SHP77 (cell line): ENCODE results near the gene CYP2F1.
"Not testable (repeated sequence)": the region's sequence is repeated elsewhere in the genome, so short reads cannot be mapped to it uniquely, and the experiment has no call there.

Experiments
- DNase-seq, 2 experiments: peaks; one replicate each; lab custom pipeline; 2025; lab: John Stamatoyannopoulos, UW

Gene CYP2F1

DNA sequence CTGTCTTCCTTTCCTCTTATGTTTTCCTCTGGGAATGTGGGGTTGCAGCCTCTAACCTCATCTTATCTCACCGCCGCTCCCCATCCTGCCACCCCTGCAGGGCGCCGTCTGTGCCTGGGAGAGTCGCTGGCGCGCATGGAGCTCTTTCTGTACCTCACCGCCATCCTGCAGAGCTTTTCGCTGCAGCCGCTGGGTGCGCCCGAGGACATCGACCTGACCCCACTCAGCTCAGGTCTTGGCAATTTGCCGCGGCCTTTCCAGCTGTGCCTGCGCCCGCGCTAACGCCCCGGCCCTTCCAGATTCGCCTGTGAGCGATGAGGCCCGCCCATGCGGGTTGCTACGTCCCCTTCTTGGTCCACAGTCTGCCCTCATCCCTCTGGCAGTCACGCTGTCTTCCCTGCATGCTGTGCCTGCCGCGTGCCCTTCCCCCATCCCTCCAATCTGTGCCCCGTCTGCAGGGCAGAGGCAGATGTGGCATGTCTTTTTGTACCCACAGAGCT is 13.6 kb downstream of the CYP2F1 start:
- DNase-seq: peak; percentile 69 to 81

DNA sequence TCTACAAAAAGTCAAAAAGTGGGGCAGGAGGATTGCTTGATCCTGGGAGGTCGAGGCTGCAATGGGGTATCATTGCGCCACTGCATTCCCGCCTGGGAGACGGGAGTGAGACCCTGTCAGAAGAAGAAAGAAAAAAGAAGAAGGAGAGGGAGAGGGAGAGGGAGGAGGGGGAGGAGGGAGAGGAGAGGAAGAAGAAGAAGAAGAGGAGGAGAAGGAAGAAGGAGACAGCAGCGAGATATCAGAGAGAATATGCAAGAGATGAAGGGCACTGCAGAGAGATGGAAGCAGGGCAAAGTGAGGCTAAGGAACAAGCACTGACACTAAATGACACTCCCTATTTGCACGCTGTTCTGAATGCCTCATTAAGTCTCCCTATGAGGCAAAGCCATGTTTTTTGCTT is 14.5 kb downstream of the CYP2F1 start:
- no peak for DNase-seq

DNA sequence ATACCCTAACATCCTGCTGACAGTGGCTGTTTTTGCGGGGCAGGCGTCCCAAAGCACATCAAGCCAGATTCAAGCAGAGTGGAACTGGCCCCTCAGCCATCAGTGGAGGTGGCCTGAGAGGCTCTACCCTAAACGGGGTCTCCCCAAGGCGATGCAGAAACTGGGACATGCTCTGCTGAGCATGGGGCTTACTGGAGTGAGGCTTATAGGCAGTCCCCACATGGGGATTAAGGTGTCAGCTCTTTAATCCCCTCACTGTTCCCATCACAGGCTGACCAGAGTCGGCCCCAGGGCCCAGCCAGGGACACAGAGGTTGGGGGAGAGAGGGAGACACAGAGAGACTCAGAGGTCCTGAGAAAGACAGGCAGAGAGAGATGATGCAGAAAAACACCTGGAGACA is 17.0 kb downstream of the CYP2F1 start:
- DNase-seq: no peak

DNA sequence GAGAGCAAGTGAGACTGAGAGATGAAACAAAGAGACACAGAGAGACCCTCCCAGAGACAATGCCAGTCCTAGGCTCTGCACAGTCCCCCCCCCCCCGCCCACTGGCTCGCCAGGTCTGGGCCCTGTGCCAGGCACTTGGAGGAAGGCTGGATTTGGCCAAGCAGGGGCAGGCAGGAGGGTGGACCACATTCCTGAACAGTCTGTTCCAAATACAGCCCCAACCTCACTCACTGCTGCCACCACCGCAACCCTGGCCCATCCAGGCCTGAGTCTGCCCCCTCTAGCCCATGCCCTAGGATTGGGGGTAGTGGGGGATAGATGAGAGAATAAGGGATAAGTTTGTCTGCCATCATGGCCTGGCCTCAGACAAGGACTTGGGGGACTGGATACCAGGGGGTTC is 19.0 kb downstream of the CYP2F1 start:
- no peak for DNase-seq

DNA sequence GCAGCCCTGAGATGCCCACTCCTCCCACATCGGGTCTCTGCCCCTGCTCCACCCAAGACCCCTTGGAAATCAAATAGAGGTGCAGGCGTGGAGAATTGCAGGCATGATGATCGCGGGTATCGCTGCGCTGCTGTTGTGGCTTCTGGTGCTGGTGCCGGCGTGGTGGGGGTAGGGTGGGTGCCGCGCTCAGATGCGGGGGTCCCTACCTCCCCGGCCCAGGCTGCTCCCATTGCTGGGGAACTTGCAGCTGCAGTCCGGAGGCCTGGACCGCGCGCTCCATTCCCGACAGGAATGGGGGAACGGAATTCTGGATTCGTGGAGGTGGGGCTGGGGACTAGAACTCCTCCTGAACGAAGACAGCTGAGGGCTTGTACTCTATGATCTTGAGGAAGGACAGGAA is 20.4 kb downstream of the CYP2F1 start:
- DNase-seq: no peak

DNA sequence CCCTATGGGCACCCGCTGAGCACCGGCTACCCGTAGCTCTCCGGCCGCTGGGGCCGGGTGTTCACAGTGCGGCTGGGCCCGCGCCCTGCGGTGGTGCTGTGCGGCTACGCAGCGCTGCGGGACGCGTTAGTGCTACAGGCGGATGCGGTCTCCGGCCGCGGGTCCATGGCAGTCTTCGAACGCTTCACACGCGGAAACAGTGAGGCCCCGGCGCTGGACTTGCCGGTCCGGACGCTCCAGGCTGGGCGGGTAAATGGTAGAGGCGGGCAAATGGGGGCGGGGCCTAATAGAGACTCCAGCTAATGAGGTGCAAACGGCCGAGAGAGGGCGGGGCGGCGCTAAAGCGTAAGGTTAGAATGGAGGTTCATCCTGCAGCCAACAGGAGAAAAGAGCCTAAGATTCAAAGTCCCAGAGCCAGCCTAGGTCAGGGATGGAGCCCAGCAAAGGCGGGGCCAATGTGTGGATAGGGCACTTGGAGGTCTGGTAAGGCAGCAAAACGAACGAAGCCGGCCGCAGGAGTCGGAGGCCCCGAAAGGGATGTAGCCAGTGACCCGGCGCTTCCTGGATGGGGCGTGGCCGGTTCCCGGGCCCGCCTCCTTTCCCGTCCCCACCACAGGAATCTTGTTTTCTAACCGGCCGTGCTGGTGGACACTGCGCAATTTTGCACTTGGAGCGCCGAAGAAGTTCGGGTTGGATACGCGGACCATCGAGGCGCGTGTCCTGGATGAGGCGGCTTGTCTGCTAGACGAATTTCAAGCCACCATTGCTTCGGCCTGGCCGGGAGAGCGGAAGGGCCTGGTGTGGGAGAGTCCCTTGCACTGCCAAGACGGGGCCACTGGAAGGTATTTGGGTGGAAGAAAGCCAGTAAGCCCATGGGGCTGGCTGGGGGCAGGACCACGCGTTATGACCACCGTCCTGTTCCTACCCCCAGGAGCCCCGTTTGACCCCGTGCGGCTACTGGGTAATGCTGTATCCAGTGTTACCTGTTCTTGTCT is 21.5 kb downstream of the CYP2F1 start:
- DNase-seq: not testable (repeated sequence)

DNA sequence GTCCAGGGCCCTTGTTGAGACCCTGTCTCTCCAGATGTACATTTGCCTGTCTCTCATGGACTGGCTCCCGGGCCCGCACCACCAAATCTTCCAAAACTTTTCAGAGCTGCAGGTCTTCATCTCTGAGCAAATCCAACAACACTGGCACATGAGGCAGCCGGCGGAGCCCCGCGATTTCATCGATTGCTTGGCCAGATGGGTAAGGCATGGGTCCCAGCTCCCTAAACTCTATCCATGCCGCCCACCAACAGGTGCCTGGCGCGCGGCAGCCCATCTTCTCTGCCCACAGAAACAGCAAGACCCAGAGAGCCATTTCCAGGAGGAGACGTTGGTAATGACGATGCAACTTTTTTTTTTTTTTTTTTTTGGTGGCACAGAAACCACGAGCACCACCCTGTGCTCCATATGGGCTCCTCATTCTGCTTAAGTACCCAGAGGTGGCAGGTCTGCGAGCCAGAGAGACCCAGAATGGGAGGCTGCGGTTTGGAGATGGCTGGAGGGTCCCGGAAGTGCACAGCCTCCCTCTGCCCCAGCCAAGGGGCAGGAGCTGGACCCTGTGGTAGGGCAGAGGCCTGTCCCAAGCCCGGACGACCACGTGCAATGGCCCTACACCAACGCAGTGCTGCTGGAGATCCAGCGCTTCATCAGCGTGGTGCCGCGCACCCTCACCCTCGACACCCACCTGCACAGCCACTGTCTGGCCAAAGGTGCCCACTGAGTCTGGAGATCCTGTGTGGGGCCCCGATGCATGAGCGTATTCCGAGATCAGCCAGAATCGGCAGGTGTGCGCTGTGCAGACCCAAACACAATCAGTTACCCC is 22.6 kb downstream of the CYP2F1 start:
- no peak for DNase-seq

DNA sequence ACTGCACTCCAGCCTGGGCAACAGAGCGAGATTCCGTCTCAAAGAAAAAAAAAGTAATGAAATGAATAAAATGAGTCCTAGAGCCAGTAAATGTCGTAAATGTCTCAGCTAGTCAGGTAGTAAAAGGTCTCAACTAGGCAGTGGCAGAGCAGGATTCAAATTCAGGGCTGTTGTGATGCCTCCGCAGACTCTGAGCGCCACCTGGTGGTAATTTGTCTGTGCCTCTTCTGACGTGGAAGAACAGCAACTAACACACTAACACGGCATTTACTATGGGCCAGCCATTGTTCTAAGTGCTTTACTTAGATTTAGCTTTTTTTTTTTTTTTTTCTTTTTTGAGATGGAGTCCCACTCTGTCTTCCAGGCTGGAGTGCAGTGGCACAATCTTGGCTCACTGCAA is 30.2 kb downstream of the CYP2F1 start:
- DNase-seq: peak; percentile 72 to 73

DNA sequence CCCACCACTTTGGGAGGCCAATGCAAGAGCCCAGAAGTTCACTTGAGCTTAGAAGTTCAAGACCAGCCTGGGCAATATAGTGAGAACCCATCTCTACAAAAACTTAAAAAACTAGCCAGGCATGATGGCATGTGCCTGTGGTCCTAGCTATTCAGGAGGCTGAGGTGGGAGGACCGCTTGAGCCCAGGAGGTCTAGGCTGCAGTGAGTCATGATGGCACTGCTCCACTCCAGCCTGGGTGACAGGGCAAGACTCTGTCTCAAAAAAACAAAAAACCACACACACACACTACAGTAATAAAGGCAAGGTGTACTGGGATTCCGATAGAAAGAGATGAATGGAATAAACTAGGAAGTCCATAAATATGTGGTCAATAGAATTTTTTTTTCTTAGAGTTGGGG is 35.6 kb downstream of the CYP2F1 start:
- DNase-seq: no peak

DNA sequence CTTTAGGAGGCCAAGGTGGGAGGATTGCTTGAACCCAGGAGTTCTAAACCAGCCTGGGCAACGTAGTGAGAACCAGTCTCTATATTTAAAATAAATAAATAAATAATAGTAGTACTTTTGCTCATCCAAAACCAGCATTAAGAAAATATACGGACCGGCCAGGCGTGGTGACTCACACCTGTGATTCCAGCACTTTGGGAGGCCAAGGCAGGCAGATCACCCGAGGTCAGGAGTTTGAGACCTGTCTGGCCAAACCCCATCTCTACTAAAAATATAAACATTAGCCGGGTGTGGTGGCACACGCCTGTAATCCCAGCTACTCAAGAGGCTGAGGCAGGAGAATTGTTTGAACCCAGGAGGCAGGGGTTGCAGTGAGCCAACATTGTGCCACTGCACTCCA is 36.8 kb downstream of the CYP2F1 start:
- DNase-seq: not testable (repeated sequence)

DNA sequence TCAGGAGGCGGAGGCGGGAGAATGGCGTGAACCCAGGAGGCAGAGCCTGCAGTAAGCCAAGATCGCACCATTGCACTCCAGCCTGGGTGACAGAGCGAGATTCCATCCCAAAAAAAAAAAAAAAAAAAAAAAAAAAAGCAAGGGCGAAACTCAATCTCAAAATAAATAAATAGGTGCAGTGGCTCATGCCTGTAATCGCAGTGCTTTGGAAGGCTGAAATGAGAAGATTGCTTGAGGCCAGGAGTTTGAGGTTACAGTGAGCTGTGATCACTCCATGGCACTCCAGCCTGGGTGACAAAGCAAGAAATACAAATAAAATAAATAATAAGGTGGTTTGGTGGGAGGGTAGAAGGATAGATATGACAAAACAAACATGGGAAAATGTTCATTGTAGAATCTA is 39.8 kb downstream of the CYP2F1 start:
- no peak for DNase-seq

DNA sequence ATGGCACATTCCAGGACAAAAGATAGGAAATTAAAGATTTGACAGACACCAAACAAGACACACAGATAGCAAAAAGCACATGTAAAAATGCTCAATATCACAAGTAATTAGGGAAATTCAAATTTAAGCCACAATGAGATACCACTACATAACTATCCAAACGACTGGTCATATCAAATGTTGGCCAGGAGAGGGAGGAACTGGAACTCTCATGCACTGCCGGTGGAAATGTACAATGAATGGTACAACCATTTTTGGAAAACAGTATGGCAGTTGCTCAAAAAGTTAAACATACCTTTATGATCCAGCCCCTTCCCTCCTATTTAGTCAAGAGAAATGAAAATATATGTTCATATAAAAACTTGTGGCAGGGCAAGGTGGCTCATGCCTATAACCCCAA is 42.0 kb downstream of the CYP2F1 start:
- DNase-seq: no peak

DNA sequence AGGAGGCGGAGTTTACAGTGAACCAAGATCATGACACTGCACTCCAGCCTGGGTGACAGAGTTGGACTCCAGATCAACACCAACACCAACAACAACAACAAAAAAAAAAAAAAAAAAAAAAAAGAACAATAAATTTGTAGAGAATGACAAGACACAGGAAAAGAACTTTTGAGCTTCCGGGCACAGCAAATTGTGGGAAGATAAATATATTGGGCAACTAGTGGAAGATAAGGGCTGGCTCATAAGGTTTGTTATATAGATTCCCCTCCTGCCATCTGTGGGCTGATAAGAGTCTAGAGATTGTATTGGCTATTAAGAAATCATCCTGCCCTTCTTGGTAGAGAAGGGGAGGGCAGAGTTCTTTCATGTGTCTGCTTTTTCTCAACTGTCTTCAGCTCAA is 45.6 kb downstream of the CYP2F1 start:
- DNase-seq: no peak

DNA sequence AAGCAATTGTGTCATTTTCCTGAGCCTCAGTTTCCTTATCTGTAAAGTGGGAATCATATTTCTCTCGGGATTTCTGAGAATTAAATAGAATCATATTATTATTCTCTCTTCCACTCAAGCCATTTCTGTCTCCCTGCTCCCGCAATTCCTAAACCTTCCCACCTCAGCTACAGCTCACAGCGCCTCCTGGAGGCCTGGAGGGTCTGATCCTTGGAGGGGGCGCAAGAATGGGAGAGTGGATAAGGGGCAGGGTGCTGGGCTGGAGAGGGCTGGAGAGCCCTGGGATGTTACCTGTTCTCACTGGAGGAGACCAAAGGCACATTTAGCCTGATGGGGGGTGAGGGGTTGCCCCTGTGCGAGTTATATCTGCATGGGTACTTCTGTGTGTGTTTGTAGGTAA is 47.7 kb downstream of the CYP2F1 start:
- DNase-seq: no peak

DNA sequence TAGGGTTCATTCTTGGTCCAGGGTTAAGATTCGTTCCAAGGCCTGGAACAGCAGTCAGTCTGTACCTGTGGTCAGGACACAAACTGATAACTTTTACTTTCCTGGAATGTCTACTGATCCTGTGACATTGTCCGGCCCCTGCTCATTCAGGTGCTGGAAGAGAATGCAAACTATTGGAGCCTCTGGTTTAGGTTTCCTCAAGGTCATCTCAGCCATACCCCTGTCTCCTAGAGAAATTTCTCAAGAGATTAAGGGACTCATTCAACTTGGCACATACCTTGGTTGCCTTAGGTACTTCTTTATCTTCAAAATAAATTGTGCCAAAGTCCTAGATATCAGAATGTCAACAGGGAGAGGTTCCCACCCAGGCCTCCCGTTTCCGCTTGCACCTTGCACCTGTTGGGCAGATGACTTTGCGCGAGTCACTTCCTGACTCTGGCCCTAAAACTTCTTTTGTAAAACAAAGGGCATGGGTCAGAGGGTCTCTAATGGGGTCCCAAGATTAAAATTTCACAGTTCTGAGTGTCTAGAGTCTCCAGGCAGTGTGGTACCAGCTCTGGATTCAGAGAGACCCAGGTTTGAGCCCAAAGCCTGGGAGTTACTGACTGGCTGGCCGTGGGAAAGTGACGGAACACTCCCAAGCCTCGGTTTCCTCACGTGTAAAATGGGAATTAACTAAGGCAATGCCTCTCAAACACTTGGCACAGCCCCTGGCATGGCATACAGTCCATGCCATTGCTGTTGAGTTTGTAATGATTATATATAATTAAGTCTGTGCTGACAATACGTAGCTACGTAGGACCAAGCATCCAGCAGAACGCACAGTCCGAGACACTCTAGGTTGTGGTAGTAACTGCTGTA is 52.9 kb downstream of the CYP2F1 start:
- DNase-seq: no peak

DNA sequence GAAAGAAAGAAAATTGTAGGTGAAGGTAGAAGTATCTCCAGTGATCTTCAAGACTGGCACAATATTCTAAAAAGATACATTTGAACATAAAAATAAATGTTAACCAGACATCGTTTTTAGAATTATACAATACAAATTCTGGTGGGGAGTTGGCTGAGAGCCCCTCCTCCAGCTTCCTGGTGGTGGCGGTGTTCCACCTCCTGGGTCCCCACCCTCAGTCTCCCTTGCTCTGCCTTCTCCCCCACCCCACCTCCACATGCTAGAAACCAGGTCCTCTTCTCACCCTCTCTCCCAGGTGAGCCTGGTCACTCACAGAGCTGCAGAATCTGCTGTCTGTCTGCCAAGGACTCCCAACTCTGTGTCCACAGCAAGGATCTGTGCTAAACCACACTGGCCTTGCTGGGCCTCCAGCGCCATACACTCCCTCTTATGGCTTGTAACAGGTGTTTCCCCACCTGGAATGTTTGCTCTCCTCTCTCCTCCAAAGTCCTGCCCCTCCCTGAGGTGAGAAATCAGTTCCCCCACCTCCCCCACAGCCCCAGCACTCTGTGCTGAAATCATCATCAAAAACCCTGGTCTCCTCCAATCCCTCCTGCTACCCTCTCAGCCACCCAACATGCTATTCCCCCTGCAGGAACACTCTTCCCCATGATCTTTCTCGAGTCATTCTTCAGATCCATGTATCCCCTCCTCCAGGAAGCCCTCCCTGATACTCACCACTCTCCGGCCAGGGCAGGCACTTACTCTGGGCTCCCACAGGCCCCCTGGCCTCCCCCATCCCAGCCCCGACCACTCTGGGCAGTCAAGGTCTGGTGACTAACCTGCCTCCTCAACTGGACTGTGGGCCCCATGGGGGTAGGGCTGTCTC is 58.3 kb downstream of the CYP2F1 start:
- no peak for DNase-seq

DNA sequence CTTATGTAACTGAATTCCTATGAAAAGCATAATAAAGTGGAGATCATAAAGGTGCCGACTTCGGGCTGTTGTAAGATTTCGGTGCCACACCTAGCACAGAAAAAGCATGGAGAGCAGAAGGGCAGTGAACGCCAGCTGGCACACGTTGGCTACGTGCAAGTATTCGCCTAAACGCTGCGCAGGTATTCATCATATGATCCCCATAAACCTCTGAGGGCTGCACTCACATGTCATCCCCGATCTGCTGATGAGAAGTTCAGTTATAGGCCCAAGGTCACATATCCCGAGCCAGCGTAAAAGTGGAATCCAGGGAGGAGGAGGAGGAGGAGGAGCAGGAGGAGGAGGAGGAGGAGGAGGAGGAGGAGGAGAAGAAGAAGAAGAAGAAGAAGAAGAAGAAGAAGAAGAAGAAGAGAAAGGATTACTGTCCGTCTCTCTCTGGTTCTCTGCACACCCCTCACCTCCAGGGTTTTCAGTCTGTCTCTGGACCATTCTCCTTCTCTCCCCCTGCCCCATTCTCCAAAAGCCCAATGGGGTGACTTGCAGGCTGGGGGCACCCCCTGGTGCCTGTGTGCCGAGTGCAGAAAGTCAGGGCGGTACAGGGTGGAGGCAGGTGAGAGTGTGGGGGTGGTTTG is 60.2 kb downstream of the CYP2F1 start:
- no peak for DNase-seq

DNA sequence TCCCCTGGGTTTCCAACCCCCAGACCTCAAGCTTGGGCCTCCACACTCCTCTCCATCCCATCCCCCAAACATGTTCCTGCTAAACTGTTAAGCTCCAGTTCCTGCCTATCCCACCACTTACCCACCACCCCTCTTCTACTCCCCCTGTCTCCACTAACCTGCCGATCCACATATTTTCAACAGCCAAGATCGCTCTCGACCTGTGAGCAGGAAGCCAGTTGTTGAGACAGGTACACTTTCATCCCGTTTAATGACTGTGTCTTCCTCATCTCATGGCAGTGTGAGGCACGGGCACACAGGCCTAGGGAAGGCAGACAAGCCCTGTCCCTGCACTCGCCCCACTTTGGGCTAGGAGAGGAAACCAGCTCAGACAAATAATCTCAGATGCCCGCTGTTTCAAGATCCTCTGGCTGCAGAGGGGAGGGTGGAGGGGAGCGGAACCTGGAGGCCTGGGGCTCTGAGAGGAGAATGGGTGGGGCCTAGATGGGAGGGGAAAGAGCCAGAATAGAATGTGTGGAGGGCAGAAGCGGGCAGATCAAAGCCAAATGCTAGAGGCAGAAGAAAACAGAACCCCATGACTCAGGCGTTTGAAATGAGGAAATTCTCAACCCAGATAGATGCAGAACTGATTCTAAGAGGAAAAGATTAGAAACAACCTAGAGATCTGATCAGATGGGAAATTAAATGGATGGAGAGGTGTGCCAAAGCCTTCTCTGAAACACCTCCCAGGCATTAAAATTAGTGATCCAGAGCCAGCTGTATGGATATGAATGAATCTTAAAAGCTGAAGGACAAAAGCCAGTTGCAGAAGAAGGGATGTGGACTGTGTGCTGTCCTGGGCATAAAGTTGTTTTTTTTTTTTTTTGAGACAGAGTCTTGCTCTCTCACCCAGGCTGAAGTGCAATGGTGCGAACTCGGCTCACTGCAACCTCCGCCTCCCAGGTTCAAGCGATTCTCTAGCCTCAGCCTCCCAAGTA is 61.9 kb downstream of the CYP2F1 start:
- no peak for DNase-seq
